GM19395 (cell line): ENCODE results near the gene SNAPIN.

ENCODE experiments used
- ATAC-seq: cut with Tn5 transposase; IDR thresholded peaks from one replicate; pipeline ENCODE4 v1.9.1; 2021; ENCODE audit warnings: mild to moderate bottlenecking, moderate library complexity; ENCODE audit not compliant: unreplicated experiment

The SNAPIN gene, protein sequence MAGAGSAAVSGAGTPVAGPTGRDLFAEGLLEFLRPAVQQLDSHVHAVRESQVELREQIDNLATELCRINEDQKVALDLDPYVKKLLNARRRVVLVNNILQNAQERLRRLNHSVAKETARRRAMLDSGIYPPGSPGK

DNA sequence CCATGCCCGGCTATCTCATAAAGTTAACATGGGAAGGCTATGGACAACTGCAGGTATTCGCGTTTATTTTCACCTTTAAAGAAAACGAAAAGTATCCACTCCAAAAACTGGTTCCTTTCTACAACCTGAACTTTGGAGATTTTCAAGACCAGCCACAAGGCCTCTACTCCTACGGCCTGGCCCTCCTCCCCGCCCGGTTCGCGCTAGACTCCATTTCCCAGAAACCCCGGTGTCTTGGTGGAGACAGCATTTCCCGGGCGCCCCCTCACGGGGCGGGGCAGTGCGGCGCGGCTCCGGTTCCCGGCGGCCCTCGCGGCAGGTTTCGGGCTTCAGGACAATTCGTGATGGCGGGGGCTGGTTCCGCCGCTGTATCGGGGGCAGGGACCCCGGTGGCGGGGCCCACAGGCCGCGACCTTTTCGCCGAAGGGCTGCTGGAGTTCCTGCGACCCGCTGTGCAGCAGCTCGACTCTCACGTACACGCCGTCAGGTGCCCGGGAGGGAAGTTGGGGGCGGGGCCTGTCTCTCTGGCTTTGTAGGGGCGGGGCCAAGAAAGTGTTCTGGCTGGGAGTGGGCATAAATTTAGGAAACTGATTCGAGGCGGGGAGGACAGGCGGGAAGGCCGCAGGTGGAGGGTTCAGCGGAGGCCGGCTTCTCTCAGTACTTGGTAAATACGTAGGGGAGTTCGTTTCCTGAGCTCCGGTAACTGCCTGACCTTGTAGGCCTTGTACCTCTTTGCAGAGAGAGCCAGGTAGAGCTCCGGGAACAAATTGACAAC, at the start of gene SNAPIN:
SNAPIN (plus strand) TSS at position 304 of the 775 bp plus-strand sequence; CDS start at position 345, 41 bp downstream.
- ATAC-seq, result peak; percentile 87

DNA sequence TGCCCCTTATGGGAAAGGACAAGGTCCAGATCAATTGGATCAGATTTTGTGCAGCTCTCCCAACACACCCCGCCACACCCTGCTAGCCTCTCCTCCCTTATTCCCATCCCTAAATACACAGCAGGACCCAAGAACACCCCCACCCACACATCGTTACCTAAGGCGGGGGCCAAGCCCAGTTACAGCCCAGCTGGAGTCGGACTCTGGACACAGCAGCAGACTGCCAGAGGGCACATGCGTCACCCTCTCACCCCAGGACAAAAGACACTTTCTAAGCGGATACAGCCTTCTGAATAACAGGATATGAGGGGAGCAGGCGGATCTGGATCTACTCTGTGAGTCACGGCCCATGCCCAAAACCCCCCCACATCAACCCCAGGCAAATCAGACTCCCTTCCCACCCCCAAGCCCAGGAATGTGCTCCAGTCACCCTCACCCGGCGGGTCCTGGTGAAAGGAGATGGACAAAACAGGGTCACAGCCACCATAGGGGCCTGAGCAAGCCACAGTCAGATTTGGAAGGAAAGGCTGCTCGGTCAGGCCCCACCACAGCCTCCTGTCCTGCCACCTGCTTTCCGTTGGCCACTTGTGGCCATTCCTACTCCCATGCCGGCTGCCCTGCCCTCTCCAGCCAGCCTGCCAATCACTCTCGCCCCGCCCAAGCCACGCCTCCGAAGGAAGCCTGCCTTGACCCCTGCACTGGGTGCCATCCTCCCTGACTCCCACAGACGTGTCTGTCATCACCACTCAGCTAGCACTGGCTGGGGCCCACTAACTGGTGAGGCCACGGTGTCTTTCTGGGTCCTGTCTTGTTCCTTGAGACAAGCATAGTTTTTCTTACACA, 49.5 kb upstream of the SNAPIN start:
- no peak for ATAC-seq

DNA sequence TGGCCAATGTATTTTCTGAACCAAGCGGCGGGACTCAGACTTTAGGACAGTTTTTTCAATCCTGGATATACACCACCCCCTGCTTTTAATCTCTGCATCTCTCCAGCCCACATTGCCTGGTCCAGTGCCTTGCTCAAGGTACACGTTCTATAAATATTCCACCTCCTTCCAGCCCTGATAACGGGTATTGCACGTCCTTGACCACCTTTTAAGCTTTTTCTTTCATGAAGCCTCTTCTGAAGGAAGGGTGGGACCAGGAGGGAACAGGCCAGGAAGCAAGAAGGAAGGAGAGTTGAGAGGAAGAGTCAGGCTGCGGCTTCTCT, 49.0 kb upstream of the SNAPIN start:
- no peak for ATAC-seq

DNA sequence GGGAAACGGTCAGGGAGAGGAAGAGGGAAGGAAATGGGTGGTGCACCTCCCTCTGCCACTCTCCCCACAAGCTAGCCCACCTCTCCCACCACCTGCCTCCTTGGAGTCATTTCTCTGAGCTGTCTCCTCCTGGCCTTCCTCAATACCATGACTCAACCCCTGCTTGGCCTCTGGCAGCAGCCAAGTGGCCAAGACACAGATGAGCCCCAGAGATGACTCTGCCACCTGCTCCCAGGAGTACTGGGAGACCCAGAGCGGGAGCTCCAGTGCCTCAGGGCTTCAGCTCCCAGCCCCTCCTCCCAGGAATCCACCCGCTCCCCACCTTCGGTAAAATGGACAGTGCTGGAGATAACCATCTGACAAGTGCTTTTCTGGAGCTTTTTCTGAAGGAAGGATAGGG, 48.2 kb upstream of the SNAPIN start:
- no peak for ATAC-seq

DNA sequence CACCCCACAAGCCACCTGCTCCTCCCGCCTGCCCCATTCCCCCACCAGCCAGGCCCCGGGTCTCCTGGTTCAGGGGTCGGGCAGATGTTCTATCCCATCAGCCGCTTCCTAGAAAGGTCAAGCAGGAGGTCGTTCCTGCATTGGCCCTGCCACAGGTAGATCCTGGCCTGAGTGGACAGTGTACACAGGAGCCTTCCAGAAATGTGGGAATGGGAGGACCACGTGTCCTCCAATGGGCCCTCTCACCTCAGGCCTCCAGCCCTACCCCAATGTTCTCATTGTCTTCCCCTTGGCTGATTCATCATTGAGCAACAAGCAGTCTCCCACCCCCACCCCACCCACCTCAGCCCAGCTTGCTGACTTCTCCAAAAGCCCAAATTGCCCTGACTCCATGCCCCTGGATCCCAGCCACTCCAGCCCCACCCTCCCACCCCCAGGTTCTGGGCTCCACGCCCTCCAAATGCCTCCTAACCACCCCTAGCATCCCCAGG, 47.6 kb upstream of the SNAPIN start:
- ATAC-seq, result no peak

DNA sequence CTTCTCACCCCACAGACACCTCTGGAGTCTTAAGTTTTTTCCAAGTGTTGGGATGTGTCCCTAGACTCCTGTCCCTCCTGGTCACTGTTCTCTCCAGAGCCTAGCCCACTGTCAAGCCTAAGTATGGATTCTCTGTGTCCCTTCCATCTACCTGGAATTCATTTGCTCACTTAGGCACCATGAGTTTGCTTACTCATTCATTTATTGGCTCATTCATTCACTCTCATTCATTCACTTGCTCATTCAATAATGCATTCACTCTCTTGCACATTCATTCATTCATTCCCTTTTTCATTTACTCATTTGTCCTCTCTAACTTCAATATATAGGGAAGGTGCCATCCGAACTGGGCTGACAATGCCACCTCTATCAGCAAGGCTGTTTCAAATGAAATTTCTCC, 47.1 kb upstream of the SNAPIN start:
- no peak for ATAC-seq

DNA sequence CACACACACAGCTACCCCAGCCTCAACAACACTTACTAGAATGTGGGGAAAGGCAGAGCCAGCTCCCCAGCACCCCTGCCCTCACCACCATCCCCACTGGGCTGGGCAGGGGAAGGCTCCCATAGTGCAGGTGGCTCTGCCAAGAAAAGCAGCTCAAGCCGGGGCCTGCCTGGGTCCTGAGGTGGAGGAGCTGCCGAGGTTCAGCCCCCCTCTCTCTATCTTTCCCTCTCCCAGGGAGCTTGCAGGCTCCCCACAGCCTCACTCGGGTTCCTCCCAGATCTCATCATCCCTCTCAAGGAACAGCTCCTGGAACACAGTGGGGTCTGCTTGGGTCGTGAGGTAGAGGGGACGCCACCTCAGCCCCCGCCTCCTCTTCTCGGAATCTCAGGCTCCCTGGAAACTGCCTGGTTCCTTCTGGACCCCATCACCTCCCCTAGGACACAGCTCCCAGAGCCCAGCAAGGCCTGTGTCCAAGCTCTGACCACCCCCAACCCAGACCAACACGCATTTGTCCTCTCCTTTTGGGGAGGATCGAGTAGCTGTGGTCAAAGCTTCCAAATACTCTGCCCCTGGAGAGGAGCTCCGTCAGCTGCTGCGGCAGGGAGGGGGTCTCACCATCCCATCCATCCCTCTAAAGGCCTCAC, 46.3 kb upstream of the SNAPIN start:
- ATAC-seq, result no peak

DNA sequence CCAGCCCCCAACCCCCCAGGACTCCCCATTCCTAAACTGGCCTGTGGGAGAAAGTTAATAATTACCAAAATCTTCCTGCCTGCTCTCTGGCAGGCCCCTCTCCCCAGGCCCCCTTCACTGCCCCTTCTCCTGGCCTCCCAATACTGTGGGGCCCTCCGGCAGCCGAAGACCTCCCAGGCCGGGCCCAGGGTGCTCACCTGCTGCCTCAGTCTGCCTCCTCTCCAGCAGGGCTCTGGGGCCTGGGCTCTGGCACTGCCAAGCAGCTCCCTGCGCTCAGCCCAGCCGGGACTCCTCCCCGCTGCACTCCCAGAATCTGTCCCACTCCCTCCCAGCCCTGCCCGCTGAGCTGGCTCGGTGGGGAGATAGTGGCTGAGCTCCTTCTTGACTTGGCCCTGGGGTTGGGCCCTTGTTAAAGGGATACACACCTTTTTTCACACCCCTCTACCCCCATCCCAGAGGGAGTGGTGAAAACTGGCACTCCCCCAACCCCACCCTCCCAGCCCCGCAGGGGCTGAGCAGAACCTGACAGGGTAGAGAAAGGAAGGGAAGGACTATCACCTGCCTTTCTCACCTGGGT, 45.7 kb upstream of the SNAPIN start, which contains the start of gene S100A16:
S100A16 (minus strand) TSS at position 383 of the 577 bp plus-strand sequence. CDS start 4,986 bp downstream, outside the sequence.
- no peak for ATAC-seq

DNA sequence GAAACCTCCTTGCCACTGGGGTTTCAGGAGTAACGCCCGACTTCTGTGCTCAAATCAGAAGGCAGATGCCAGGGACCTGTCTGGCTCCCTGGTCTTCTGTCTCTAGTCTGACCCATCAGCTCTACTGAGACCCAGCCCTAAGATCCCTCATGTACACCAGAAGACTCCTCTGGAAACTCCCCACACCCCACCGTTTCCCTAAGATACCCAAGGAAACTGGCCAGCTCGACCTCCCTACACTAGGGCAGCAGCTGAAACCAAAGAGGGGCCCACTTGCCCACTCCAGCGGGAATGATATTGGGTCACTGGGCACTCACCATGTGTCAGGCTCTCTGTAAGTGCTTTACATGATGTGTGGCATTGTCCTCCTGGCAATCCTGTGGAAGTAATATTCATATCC, 45.1 kb upstream of the SNAPIN start:
- ATAC-seq, result no peak

DNA sequence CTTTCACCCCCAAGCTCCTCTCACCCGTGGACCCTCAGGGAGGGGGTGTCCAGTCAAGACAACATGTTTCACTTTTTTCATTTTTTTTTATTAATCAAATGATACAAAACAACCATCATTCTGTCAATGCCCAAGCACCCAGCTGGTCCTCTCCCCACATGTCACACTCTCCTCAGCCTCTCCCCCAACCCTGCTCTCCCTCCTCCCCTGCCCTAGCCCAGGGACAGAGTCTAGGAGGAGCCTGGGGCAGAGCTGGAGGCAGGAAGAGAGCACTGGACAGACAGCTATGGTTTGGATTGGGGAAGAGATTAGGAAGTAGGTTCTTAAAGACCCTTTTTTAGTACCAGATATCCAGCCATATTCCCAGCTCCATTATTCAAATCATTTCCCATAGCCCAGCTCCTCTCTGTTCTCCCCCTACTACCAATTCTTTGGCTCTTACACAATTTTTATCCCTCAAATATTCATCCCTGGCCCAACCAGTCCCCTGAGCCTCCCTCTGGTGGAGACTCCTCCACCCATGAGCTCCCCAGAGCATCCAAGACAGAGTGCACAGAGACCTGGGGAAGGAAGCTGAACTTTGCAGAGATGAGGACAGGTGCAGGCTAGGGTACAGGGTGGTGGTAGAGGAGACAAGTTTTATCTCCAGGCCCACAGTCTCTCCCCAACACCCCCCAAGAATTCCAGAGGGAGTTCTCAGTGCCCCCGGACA, 44.2 kb upstream of the SNAPIN start:
- ATAC-seq, result no peak

DNA sequence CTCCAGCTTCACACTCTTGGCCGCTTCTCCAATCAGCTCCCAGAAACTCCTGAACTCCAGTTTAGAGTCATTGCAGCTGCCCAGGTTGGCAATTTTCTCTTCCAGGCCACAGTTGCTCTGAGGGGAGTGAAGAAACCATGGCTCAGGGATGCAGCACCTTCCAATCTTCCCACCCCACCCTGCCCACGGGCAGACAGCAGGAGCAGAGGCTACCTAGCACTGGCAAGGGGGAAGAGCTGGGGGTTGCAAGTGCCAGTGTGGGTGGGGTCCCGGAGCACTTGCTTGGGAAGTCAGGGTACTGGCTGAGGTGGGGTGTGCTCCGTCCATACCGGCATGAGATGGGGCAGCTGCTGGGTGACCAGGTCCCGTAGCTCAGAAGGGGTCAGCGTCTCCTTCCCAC, 43.6 kb upstream of the SNAPIN start:
- ATAC-seq, result no peak

DNA sequence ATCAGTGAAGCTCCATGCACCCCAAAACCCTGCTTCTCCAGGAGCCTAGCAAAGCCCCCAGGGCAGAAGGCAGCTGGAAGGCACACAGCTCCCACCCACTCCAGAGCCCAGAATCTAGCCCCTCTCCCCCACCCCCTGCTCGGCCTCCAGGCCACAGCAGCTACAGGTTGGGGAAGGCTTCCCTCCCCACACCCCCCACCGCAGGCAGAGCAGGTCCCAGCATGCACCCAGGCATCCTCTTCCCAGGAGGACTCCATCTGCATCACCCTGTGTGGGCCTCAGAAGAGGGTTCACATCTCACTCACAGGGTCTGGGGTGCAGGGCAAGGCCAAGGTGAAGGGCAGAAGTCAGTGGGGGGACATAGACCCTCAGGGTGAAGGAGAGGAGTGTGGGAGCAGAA, 43.1 kb upstream of the SNAPIN start:
- ATAC-seq, result no peak

DNA sequence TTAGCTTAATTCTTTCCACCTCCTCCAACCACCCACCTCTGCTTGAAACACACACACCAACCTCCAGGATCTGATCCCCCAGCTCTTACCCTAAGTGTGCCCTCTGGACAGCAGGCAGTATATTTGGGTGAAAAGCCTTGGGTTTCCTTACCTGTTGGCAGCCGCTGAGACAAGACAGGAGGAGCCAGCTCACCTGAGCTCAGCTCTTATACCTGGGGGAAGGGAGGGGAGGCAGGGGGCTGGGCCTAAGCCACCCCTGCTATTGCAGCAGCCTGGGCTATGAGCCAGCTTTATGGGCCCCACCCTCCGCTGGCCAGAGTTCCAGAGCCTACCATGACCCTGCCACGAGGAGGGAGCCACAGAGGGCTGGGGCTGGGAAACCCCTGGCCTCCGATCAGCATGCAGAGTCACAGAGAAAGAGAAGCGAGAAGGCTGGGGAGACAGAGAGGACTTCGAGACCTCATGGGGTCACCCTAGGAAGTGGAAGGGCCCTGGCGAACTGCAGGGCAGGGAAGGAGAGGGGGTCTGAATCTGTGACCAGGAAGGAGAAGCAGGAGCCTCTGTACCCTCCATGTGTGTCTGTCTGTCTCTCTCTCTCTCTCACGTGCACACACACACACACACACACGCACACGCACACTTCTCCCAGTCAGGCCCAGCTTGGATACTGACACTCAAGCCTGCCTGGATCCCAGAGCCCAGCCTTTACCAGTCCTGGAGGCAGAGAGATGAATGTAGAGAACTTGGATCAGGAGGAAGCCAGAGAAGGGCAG, 42.2 kb upstream of the SNAPIN start, which contains the start of gene S100A14:
S100A14 (minus strand) TSS at position 182 of the 773 bp plus-strand sequence. CDS start 467 bp downstream, outside the sequence.
- ATAC-seq, result no peak

DNA sequence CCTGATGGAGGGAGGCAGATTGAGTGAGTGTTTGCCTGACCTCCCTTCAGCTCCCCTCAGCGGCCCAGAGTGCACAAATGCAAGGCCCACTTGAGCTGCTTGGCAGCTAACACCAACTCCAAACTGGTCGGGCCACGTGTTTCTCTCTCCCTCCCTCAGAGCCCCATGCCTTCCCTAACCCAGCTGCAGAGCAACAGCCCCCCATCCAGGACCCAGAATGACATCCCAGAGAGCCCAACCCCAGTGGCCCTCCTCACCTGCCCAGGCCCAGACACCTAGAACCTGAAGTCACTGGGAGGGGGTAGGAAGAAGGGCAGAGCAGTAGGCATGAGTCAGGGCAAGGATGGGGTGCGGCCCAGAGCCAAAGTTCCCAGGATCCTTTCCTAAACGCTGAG, 41.6 kb upstream of the SNAPIN start:
- ATAC-seq, result no peak

DNA sequence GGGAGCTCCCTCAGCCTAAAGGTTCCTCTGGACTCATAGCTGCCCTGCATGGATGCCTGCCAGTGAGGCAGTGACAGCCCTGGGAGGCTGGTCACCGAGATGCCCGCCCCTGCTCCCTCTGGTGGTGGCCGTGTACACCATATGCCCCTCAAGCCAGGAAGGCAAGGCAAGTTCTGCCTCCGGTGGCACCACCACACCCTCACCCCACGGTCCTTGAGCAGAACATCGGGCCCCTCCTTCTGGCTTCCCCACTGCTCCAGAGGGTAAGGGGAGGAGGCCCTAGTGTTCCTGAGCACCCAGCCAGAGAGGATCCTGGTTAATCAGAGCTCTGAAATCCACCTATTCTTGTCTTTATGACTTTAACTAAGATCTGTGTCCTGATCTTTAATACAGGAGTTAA, 40.8 kb upstream of the SNAPIN start:
- no peak for ATAC-seq

DNA sequence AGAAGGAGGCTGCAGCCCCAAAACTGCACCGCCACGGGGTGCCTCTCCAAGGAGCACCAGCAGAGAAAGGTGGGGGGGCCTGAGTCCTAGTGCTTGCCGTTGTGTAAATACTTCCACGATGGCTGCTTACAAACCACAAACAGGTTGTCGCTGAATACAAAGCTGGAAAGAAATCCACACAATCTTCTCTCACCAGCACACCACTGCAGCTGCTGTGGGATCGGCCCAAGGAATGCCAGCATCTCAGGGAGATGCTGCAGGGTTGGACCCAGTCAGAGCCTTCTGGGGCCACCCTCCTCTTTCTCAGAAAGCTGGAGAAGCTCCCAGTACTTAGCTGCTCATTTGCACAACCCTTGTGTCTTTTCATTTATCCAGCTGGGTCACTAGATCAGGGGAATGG, 39.3 kb upstream of the SNAPIN start:
- no peak for ATAC-seq

DNA sequence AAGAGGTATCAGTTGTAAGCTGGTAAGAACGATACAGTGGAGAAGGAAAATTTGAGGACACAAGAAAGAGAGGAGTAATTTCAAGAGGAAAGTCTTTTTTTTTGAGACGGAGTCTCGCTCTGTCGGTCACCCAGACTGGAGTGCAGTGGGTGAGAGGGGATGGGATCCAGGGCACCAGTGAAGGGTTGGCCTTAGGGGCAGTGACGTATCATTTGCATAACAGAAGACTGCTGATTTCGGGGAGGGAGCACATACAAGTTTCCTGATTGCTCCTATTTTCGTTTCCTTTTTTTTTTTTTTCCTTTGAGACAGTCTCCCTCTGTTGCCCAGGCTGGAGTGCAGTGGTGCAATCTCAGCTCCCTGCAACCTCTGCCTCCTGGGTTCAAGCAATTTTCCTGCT, 35.4 kb upstream of the SNAPIN start:
- ATAC-seq, result no peak

DNA sequence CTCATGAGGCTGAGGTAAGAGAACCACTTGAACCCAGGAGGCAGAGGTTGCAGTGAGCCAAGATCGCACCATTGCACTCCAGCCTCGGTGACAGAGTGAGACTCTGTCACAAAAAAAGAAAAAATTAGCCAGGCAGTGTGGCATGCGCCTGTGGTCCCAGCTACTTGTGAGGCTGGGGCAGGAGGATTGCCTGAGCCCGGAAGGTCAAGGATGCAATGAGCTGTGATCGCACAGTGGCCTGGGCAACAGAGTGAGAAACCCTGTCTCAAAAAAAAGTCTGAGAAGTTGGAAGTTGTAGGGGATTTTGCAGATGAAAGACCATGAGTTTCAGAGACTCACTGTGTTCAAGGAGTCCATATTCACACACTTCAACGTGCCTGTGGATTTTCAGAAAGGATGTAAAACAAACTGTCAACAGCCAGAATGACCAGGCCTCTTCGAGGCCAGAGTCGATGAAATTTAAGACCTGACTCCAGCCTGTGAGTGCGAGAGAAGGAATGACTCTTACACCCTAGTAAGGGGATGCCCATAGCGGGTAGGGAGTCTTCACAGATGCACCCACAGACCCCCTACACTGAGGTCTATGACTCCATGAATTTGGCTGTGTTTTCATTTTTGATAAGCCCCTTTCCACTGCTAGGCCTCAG, 33.4 kb upstream of the SNAPIN start:
- no peak for ATAC-seq

DNA sequence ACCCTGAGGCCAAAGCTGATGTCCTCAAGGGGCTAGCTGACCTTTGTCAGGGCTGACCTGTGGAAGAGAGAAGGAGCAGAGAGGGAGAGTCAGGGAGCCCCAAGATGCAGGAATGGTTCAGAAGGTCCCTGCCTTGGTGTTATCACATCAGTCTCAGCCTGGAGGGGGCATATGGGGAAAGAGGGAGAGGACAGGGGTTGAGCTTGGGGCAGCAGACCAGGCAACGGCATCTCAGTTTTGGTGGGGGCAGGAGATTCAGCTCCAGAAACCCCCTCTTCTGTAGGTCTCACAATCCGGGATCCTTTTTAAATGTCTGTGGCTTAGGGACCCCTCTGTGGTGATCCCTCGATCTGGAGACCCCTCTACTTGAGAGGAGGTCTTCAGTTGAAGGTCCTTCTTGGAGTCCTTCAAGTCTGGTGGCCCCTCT, 32.0 kb upstream of the SNAPIN start:
- no peak for ATAC-seq
